Cardiac muscle cell (in vitro differentiated cells and primary cell): ENCODE data around the gene MESP1. TPM values are rescaled to one million over a fixed set of nuclear protein-coding genes. Genes with fewer than 3 reads are reported as not detected.

Experiments used
- DNase-seq, 2 donors: peaks; one replicate each; pipeline versions ENCODE4 v3.0.0 to v3.0.0-alpha.2; 2010 to 2017; ENCODE audit warnings: low read depth in 1 of 2, low spot score in 1 of 2
- H3K27ac ChIP-seq: fragments of 200-600 bp; sonication (generic); 2 replicates; pipeline ENCODE4 v1.5.1; 2016
- H3K27me3 ChIP-seq: fragments of 200-600 bp; sonication (generic); 2 replicates; pipeline ENCODE4 v1.6.0; 2016; ENCODE audit warnings: control low read depth
- H3K36me3 ChIP-seq: fragments of 200-600 bp; sonication (generic); 2 replicates; pipeline ENCODE4 v1.5.1; 2016; ENCODE audit warnings: control low read depth
- H3K4me1 ChIP-seq: fragments of 200-600 bp; sonication (generic); 2 replicates; pipeline ENCODE4 v1.8.1; 2017; ENCODE audit warnings: low read depth, mild to moderate bottlenecking, mixed run types
- H3K4me3 ChIP-seq: fragments of 200-600 bp; sonication (generic); 2 replicates; pipeline ENCODE4 v1.5.1; 2016; ENCODE audit warnings: mild to moderate bottlenecking
- H3K9me3 ChIP-seq: fragments of 200-600 bp; sonication (generic); 2 replicates; pipeline ENCODE4 v1.5.1; 2017; ENCODE audit warnings: low read depth, mild to moderate bottlenecking, control low read depth
- CTCF ChIP-seq: IDR thresholded peaks from 2 replicates; pipeline ENCODE4 v1.5.1; 2012; ENCODE audit warnings: low read depth, mild to moderate bottlenecking, low read length
- polyA plus RNA-seq: library from polyadenylated mRNA; unstranded; fragments of >200 nt; fragmentation: Nextera tagmentation; extraction: Ambion mirVana; gene quantifications from 2 replicates; pipeline ENCODE4 v1.2.1, GENCODE V29; 2016
- total RNA-seq: library from RNA; depleted of rRNA; stranded (reverse); fragments of >200 nt; gene quantifications from 2 replicates; pipeline ENCODE4 v1.2.3, GENCODE V29; 2016

The MESP1 gene
- total and polyA plus RNA-seq, 2 experiments from 2014 or later: 5.3 to 9.9 TPM

- no peaks in the 10 kb centered on the region for H3K4me1 ChIP-seq
- DNase-seq: no peak
- no peaks in the 10 kb centered on the region for H3K36me3 ChIP-seq
- no peaks in the 10 kb centered on the region for H3K27me3 ChIP-seq
- H3K27ac ChIP-seq: no peak overlapping the region
- no peak for TF ChIP-seq CTCF
- no peaks in the 10 kb centered on the region for H3K9me3 ChIP-seq
- H3K4me3 ChIP-seq: no peak overlapping the region
Observed at GRCh38 chr15:89758981-89759380, 7.9 kb upstream of the MESP1 start.

GRCh38 chr15:89758283-89758682 lies 7.2 kb upstream of the MESP1 start:
- Histone ChIP-seq H3K36me3 (no peaks in the 10 kb centered on the region), H3K4me3 (no peak overlapping the region), H3K4me1 (no peaks in the 10 kb centered on the region), H3K27me3 (no peaks in the 10 kb centered on the region), H3K27ac (no peak overlapping the region), H3K9me3 (no peaks in the 10 kb centered on the region)
- TF ChIP-seq CTCF: no peak
- no peak for DNase-seq

GRCh38 chr15:89756897-89757296 lies 5.8 kb upstream of the MESP1 start:
- H3K4me1 ChIP-seq: no peaks in the 10 kb centered on the region
- no peak overlapping the region for H3K27ac ChIP-seq
- no peaks in the 10 kb centered on the region for H3K36me3 ChIP-seq
- TF ChIP-seq CTCF: no peak
- no peak for DNase-seq
- H3K4me3 ChIP-seq: no peak overlapping the region
- H3K27me3 ChIP-seq: peaks cover 2% of the 10 kb centered on the region
- H3K9me3 ChIP-seq: no peaks in the 10 kb centered on the region

GRCh38 chr15:89755701-89756100 lies 4.7 kb upstream of the MESP1 start:
- DNase-seq: no peak
- peaks cover 8% of the 10 kb centered on the region for H3K27me3 ChIP-seq
- no peaks in the 10 kb centered on the region for H3K4me1 ChIP-seq

GRCh38 chr15:89754361-89755154 lies 3.5 kb upstream of the MESP1 start:
- peaks cover 17% of the 10 kb centered on the region for H3K27me3 ChIP-seq
- H3K4me1 ChIP-seq: no peaks in the 10 kb centered on the region
- DNase-seq: no peak
- no peaks in the 10 kb centered on the region for H3K36me3 ChIP-seq
- no peaks in the 10 kb centered on the region for H3K9me3 ChIP-seq
- no peak overlapping the region for H3K4me3 ChIP-seq
- H3K27ac ChIP-seq: no peak overlapping the region
- no peak for TF ChIP-seq CTCF

More at GRCh38 chr15:89755701-89756100, 4.7 kb upstream of the MESP1 start:
- no peak for TF ChIP-seq CTCF
- Histone ChIP-seq H3K4me3 (no peak overlapping the region), H3K9me3 (no peaks in the 10 kb centered on the region), H3K36me3 (no peaks in the 10 kb centered on the region), H3K27ac (no peak overlapping the region)
